Measurements from ENCODE around the gene ZCCHC7.
"Not testable (repeated sequence)": the region's sequence is repeated elsewhere in the genome, so short reads cannot be mapped to it uniquely, and the experiment has no call there.

The ZCCHC7 gene

GRCh38 chr9:37373621-37374020 is 253.2 kb downstream of the ZCCHC7 start:
- no peak for DNase-seq (ENCODE audit: low spot score)

GRCh38 chr9:37374892-37375291 is 254.5 kb downstream of the ZCCHC7 start:
- DNase-seq (ENCODE audit: low spot score) = no peak

- DNase-seq (ENCODE audit: low spot score) = no peak
Observed at GRCh38 chr9:37377688-37378612, 257.6 kb downstream of the ZCCHC7 start.

GRCh38 chr9:37378613-37379004 is 258.2 kb downstream of the ZCCHC7 start:
- no peak for DNase-seq (ENCODE audit: low spot score)

- no peak for DNase-seq (ENCODE audit: low spot score)
Observed at GRCh38 chr9:37379835-37380234, 259.5 kb downstream of the ZCCHC7 start.

- no peak for DNase-seq (ENCODE audit: low spot score)
Observed at GRCh38 chr9:37380570-37380969, 260.2 kb downstream of the ZCCHC7 start.

GRCh38 chr9:37381094-37381741 is 260.8 kb downstream of the ZCCHC7 start:
- DNase-seq (ENCODE audit: low spot score) = no peak

GRCh38 chr9:37382161-37382981 is 262.0 kb downstream of the ZCCHC7 start:
- no peak for DNase-seq (ENCODE audit: low spot score)

GRCh38 chr9:37382982-37383357 is 262.6 kb downstream of the ZCCHC7 start:
- no peak for DNase-seq (ENCODE audit: low spot score)

GRCh38 chr9:37383393-37383792 is 263.0 kb downstream of the ZCCHC7 start:
- no peak for DNase-seq (ENCODE audit: low spot score)

GRCh38 chr9:37383876-37384746 is 263.7 kb downstream of the ZCCHC7 start:
- DNase-seq (ENCODE audit: low spot score) = no peak

GRCh38 chr9:37385286-37385685 is 264.9 kb downstream of the ZCCHC7 start:
- DNase-seq (ENCODE audit: low spot score) = no peak

GRCh38 chr9:37386988-37387387 is 266.6 kb downstream of the ZCCHC7 start:
- no peak for DNase-seq (ENCODE audit: low spot score)

- no peak for DNase-seq (ENCODE audit: low spot score)
Observed at GRCh38 chr9:37390759-37391158, 270.4 kb downstream of the ZCCHC7 start.

GRCh38 chr9:37392272-37392671 is 271.9 kb downstream of the ZCCHC7 start:
- DNase-seq (ENCODE audit: low spot score) = no peak

- no peak for DNase-seq (ENCODE audit: low spot score)
Observed at GRCh38 chr9:37395229-37395628, 274.9 kb downstream of the ZCCHC7 start.

- no peak for DNase-seq (ENCODE audit: low spot score)
Observed at GRCh38 chr9:37395663-37396062, 275.3 kb downstream of the ZCCHC7 start.

GRCh38 chr9:37397948-37398347 is 277.6 kb downstream of the ZCCHC7 start:
- DNase-seq (ENCODE audit: low spot score) = not testable (repeated sequence)

GRCh38 chr9:37398464-37399025 is 278.2 kb downstream of the ZCCHC7 start:
- no peak for DNase-seq (ENCODE audit: low spot score)

- DNase-seq (ENCODE audit: low spot score) = no peak
Observed at GRCh38 chr9:37399336-37399735, 279.0 kb downstream of the ZCCHC7 start.

- DNase-seq (ENCODE audit: low spot score) = no peak
Observed at GRCh38 chr9:37404590-37404989, 284.2 kb downstream of the ZCCHC7 start.
